HG02852 (cell line): ENCODE measurements around the gene CD300A.
A peak's percentile ranks its signal among the peaks of the same experiment; 100 is the strongest.

ENCODE experiments used
- ATAC-seq: cut with Tn5 transposase; IDR thresholded peaks from one replicate; pipeline ENCODE4 v1.9.1; 2021; ENCODE audit warnings: mild to moderate bottlenecking, moderate library complexity; ENCODE audit not compliant: unreplicated experiment

Gene CD300A

GRCh38 chr17:74439691-74440567 is 26.5 kb upstream of the CD300A start:
- ATAC-seq, result no peak

GRCh38 chr17:74441537-74441936 is 24.9 kb upstream of the CD300A start:
- ATAC-seq, result no peak

GRCh38 chr17:74442291-74442669 is 24.2 kb upstream of the CD300A start:
- ATAC-seq, result no peak

GRCh38 chr17:74442670-74443515 is 23.5 kb upstream of the CD300A start:
- no peak for ATAC-seq

GRCh38 chr17:74443516-74444296 is 22.7 kb upstream of the CD300A start:
- no peak for ATAC-seq

- no peak for ATAC-seq
These were observed 22.0 kb upstream of the CD300A start for GRCh38 chr17:74444406-74444805.

- no peak for ATAC-seq
These were observed 21.3 kb upstream of the CD300A start for GRCh38 chr17:74445158-74445557.

GRCh38 chr17:74446551-74447500 is 19.6 kb upstream of the CD300A start:
- no peak for ATAC-seq

GRCh38 chr17:74447628-74448159 is 18.7 kb upstream of the CD300A start:
- no peak for ATAC-seq

- ATAC-seq, result no peak
These were observed 17.7 kb upstream of the CD300A start for GRCh38 chr17:74448756-74449155.

- ATAC-seq, result no peak
These were observed 17.1 kb upstream of the CD300A start for GRCh38 chr17:74449306-74449705.

GRCh38 chr17:74449773-74450172 is 16.7 kb upstream of the CD300A start:
- no peak for ATAC-seq

GRCh38 chr17:74450231-74450630 is 16.2 kb upstream of the CD300A start:
- no peak for ATAC-seq

GRCh38 chr17:74450925-74451403 is 15.5 kb upstream of the CD300A start:
- no peak for ATAC-seq

GRCh38 chr17:74451557-74451956 is 14.9 kb upstream of the CD300A start:
- no peak for ATAC-seq

- no peak for ATAC-seq
These were observed 14.2 kb upstream of the CD300A start for GRCh38 chr17:74452033-74452840.

GRCh38 chr17:74452841-74453661 is 13.4 kb upstream of the CD300A start:
- ATAC-seq, result no peak

GRCh38 chr17:74453665-74454196 is 12.7 kb upstream of the CD300A start:
- ATAC-seq, result peak; percentile 90
